HepG2 (cell line): ENCODE results near the gene CYP27A1. TPM values are rescaled to one million over a fixed set of nuclear protein-coding genes. Genes with fewer than 3 reads are reported as not detected.

Experiments
- BRCA1 ChIP-seq: sonication (generic); formaldehyde crosslinking; IDR thresholded peaks from 2 replicates; pipeline ENCODE4 v1.4.0; 2020; ENCODE audit warnings: missing genetic modification reagents
- HNF4A ChIP-seq: sonication (generic); formaldehyde crosslinking; IDR thresholded peaks from 2 replicates; pipeline ENCODE4 v1.4.0; 2020; ENCODE audit warnings: missing genetic modification reagents
- ISX ChIP-seq: sonication (generic); formaldehyde crosslinking; conservative IDR thresholded peaks from 2 replicates; pipeline ENCODE4 v1.5.0; 2020; ENCODE audit warnings: missing genetic modification reagents
- POLR2AphosphoS2 ChIP-seq: IDR thresholded peaks from 2 replicates; pipeline ENCODE4 v1.6.1; 2011; ENCODE audit warnings: low read depth, low read length, improper control_type of control experiment
- RBM22 ChIP-seq: fragments of 200-400 bp; formaldehyde crosslinking; optimal IDR thresholded peaks from 2 replicates; pipeline ENCODE3; 2017; ENCODE audit warnings: mild to moderate bottlenecking, low read length, moderate library complexity
- RXRA ChIP-seq: sonication (generic); formaldehyde crosslinking; IDR thresholded peaks from 2 replicates; pipeline ENCODE4 v1.5.1; 2020; ENCODE audit warnings: missing genetic modification reagents
- SCMH1 ChIP-seq: sonication (generic); formaldehyde crosslinking; IDR thresholded peaks from 2 replicates; pipeline ENCODE4 v1.9.0; 2021; ENCODE audit warnings: missing genetic modification reagents, mild to moderate bottlenecking, borderline replicate concordance
- TAF15 ChIP-seq: fragments of 200-400 bp; formaldehyde crosslinking; IDR thresholded peaks from one replicate; pipeline ENCODE4 v1.6.1; 2018; ENCODE audit warnings: mild to moderate bottlenecking, low read depth, low read length; ENCODE audit not compliant: poor library complexity, severe bottlenecking
- ZBTB7B ChIP-seq: sonication (generic); formaldehyde crosslinking; IDR thresholded peaks from 2 replicates; pipeline ENCODE4 v1.4.0; 2020; ENCODE audit warnings: missing genetic modification reagents
- ZNF121 ChIP-seq: sonication (generic); formaldehyde crosslinking; IDR thresholded peaks from 2 replicates; pipeline ENCODE4 v1.5.0; 2020; ENCODE audit warnings: mild to moderate bottlenecking, missing genetic modification reagents
- ZNF382 ChIP-seq: sonication (generic); formaldehyde crosslinking; IDR thresholded peaks from 2 replicates; pipeline ENCODE4 v1.5.0; 2020; ENCODE audit warnings: missing genetic modification reagents, mild to moderate bottlenecking, borderline replicate concordance
- ZNF441 ChIP-seq: sonication (generic); formaldehyde crosslinking; IDR thresholded peaks from 2 replicates; pipeline ENCODE4 v1.7.0; 2021; ENCODE audit warnings: missing genetic modification reagents, borderline replicate concordance
- ZNF788 ChIP-seq: sonication (generic); formaldehyde crosslinking; IDR thresholded peaks from 2 replicates; pipeline ENCODE4 v1.5.0; 2020; ENCODE audit warnings: mild to moderate bottlenecking, missing genetic modification reagents, borderline replicate concordance
- ZNF816 ChIP-seq: sonication (generic); formaldehyde crosslinking; IDR thresholded peaks from 2 replicates; pipeline ENCODE4 v1.8.0; 2022; ENCODE audit warnings: missing genetic modification reagents, mild to moderate bottlenecking, borderline replicate concordance
- ZNF841 ChIP-seq: sonication (generic); formaldehyde crosslinking; IDR thresholded peaks from 2 replicates; pipeline ENCODE4 v1.8.1; 2023; ENCODE audit warnings: missing genetic modification reagents, borderline replicate concordance
- ZNF891 ChIP-seq: sonication (generic); formaldehyde crosslinking; IDR thresholded peaks from 2 replicates; pipeline ENCODE4 v1.5.0; 2020; ENCODE audit warnings: mild to moderate bottlenecking, missing genetic modification reagents
- ZSCAN20 ChIP-seq: sonication (generic); formaldehyde crosslinking; IDR thresholded peaks from 2 replicates; pipeline ENCODE4 v1.4.0; 2020; ENCODE audit warnings: missing genetic modification reagents, mild to moderate bottlenecking, borderline replicate concordance
- polyA plus RNA-seq, 8 experiments: library from polyadenylated mRNA; depleted of rRNA in 3 of 8; stranded (reverse) in 7 of 8; unstranded in 1 of 8; fragments of >200 nt; fragmentation: Illumina TruSeq in 4 of 8; extraction: Trizol in 4 of 8; gene quantifications; 2 replicates each; pipeline versions ENCODE4 v1.2.1 to v1.2.3, GENCODE V29; 2011 to 2016; ENCODE audit warnings: low read depth in 4 of 8, missing spikeins in 1 of 8, mixed read lengths in 1 of 8; ENCODE audit not compliant: insufficient read depth in 1 of 8
- total RNA-seq, 5 experiments: library from RNA; depleted of rRNA; stranded (reverse); fragments of >200 nt; fragmentation: Illumina TruSeq; extraction: Trizol; gene quantifications; 2 replicates each; pipeline ENCODE4 v1.2.3, GENCODE V29; 2016; ENCODE audit warnings: low read depth in 1 of 5
- TF ChIP-seq, protein P1 (sequence below): sonication (generic); formaldehyde crosslinking; IDR thresholded peaks from 2 replicates; pipeline ENCODE4 v1.4.0; 2020; ENCODE audit warnings: mild to moderate bottlenecking, missing genetic modification reagents
- TF ChIP-seq, protein P2 (sequence below): sonication (generic); formaldehyde crosslinking; IDR thresholded peaks from 2 replicates; pipeline ENCODE4 v1.4.0; 2020; ENCODE audit warnings: missing genetic modification reagents
- TF ChIP-seq, protein P3 (sequence below): sonication (generic); formaldehyde crosslinking; IDR thresholded peaks from 2 replicates; pipeline ENCODE4 v1.4.0; 2020; ENCODE audit warnings: missing genetic modification reagents, mild to moderate bottlenecking, borderline replicate concordance

CYP27A1 gene
- total and polyA plus RNA-seq, 2 of the 13 experiments (the other 11 are each of a cell fraction or from before 2014, with no cell fraction given) = 157 to 266 TPM

DNA sequence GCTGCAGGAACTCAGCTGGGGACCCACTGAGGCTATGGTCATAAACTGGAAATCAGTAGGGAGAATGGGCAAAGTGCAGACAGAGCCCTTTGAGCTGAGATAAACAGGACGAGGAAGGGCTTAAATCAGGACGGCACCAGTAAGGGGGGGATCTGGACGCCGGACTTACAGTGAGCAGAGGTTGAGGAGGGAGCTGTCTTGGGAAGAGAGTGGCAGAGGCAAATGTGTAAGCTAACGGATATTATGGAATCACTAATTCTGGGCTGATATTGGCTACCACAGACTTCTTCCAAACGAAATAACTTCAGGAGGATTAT is 539 bp downstream of the CYP27A1 start (continued):
- TF ChIP-seq, protein P1, sequence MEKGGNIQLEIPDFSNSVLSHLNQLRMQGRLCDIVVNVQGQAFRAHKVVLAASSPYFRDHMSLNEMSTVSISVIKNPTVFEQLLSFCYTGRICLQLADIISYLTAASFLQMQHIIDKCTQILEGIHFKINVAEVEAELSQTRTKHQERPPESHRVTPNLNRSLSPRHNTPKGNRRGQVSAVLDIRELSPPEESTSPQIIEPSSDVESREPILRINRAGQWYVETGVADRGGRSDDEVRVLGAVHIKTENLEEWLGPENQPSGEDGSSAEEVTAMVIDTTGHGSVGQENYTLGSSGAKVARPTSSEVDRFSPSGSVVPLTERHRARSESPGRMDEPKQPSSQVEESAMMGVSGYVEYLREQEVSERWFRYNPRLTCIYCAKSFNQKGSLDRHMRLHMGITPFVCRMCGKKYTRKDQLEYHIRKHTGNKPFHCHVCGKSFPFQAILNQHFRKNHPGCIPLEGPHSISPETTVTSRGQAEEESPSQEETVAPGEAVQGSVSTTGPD (CRISPR knock-in tag) = no peak
- TF ChIP-seq ZSCAN20 (CRISPR knock-in tag) (no peak), ZNF891 (CRISPR knock-in tag) (no peak), HNF4A (peak; percentile 80), ZNF841 (no peak), ZNF788 (no peak), ZBTB7B (no peak), ISX (CRISPR knock-in tag) (no peak), ZNF816 (CRISPR knock-in tag) (no peak), POLR2AphosphoS2 (no peak), TAF15 (no peak), ZNF382 (CRISPR knock-in tag) (no peak), RXRA (CRISPR knock-in tag) (no peak; the same call in 1 of the 2 replicates), RBM22 (peak; percentile 13), ZNF441 (CRISPR knock-in tag) (peak; percentile 9; the same call in 1 of the 2 replicates), SCMH1 (no peak), BRCA1 (no peak), ZNF121 (CRISPR knock-in tag) (0 out of 2 replicates have a peak, but pooled peaks have one; percentile 6)
- TF ChIP-seq, protein P2, sequence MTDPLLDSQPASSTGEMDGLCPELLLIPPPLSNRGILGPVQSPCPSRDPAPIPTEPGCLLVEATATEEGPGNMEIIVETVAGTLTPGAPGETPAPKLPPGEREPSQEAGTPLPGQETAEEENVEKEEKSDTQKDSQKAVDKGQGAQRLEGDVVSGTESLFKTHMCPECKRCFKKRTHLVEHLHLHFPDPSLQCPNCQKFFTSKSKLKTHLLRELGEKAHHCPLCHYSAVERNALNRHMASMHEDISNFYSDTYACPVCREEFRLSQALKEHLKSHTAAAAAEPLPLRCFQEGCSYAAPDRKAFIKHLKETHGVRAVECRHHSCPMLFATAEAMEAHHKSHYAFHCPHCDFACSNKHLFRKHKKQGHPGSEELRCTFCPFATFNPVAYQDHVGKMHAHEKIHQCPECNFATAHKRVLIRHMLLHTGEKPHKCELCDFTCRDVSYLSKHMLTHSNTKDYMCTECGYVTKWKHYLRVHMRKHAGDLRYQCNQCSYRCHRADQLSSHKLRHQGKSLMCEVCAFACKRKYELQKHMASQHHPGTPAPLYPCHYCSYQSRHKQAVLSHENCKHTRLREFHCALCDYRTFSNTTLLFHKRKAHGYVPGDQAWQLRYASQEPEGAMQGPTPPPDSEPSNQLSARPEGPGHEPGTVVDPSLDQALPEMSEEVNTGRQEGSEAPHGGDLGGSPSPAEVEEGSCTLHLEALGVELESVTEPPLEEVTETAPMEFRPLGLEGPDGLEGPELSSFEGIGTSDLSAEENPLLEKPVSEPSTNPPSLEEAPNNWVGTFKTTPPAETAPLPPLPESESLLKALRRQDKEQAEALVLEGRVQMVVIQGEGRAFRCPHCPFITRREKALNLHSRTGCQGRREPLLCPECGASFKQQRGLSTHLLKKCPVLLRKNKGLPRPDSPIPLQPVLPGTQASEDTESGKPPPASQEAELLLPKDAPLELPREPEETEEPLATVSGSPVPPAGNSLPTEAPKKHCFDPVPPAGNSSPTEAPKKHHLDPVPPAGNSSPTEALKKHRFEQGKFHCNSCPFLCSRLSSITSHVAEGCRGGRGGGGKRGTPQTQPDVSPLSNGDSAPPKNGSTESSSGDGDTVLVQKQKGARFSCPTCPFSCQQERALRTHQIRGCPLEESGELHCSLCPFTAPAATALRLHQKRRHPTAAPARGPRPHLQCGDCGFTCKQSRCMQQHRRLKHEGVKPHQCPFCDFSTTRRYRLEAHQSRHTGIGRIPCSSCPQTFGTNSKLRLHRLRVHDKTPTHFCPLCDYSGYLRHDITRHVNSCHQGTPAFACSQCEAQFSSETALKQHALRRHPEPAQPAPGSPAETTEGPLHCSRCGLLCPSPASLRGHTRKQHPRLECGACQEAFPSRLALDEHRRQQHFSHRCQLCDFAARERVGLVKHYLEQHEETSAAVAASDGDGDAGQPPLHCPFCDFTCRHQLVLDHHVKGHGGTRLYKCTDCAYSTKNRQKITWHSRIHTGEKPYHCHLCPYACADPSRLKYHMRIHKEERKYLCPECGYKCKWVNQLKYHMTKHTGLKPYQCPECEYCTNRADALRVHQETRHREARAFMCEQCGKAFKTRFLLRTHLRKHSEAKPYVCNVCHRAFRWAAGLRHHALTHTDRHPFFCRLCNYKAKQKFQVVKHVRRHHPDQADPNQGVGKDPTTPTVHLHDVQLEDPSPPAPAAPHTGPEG (CRISPR knock-in tag) = 0 out of 2 replicates have a peak, but pooled peaks have one; percentile 10
- TF ChIP-seq, protein P3, sequence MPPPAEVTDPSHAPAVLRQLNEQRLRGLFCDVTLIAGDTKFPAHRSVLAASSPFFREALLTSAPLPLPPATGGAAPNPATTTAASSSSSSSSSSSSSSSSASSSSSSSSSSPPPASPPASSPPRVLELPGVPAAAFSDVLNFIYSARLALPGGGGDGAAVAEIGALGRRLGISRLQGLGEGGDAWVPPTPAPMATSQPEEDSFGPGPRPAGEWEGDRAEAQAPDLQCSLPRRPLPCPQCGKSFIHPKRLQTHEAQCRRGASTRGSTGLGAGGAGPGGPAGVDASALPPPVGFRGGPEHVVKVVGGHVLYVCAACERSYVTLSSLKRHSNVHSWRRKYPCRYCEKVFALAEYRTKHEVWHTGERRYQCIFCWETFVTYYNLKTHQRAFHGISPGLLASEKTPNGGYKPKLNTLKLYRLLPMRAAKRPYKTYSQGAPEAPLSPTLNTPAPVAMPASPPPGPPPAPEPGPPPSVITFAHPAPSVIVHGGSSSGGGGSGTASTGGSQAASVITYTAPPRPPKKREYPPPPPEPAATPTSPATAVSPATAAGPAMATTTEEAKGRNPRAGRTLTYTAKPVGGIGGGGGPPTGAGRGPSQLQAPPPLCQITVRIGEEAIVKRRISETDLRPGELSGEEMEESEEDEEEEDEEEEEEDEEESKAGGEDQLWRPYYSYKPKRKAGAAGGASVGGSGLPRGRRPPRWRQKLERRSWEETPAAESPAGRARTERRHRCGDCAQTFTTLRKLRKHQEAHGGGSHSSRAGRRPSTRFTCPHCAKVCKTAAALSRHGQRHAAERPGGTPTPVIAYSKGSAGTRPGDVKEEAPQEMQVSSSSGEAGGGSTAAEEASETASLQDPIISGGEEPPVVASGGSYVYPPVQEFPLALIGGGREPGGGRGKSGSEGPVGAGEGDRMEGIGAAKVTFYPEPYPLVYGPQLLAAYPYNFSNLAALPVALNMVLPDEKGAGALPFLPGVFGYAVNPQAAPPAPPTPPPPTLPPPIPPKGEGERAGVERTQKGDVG (CRISPR knock-in tag) = no peak
